ENCODE measurements around the gene DENND4A.

Gene DENND4A

GRCh38 chr15:65792138-65792987, at the start of gene DENND4A:
TSS of gene DENND4A (minus strand) at chr15:65792293. CDS start at chr15:65756450, 35,843 bp downstream.
- peak; percentile 98 to 99 for DNase-seq (ENCODE audit: low read depth in 2 of 2)

- no peak for DNase-seq (ENCODE audit: low read depth in 2 of 2)
Observed at GRCh38 chr15:65841121-65841930, 49.2 kb upstream of the DENND4A start.

- no peak for DNase-seq (ENCODE audit: low read depth in 2 of 2)
Observed at GRCh38 chr15:65839985-65840384, 47.9 kb upstream of the DENND4A start.

GRCh38 chr15:65839354-65839901, 47.3 kb upstream of the DENND4A start:
- no peak for DNase-seq (ENCODE audit: low read depth in 2 of 2)

- no peak for DNase-seq (ENCODE audit: low read depth in 2 of 2)
Observed at GRCh38 chr15:65837301-65838294, 45.5 kb upstream of the DENND4A start.

GRCh38 chr15:65836665-65837064, 44.6 kb upstream of the DENND4A start:
- DNase-seq (ENCODE audit: low read depth in 2 of 2), result no peak

GRCh38 chr15:65835447-65835846, 43.4 kb upstream of the DENND4A start:
- DNase-seq (ENCODE audit: low read depth in 2 of 2), result no peak

- no peak for DNase-seq (ENCODE audit: low read depth in 2 of 2)
Observed at GRCh38 chr15:65834603-65835282, 42.6 kb upstream of the DENND4A start.

- DNase-seq (ENCODE audit: low read depth in 2 of 2), result no peak
Observed at GRCh38 chr15:65833501-65834205, 41.6 kb upstream of the DENND4A start.

GRCh38 chr15:65832549-65833364, 40.7 kb upstream of the DENND4A start:
- peak; percentile 15 to 16 for DNase-seq (ENCODE audit: low read depth in 2 of 2)

GRCh38 chr15:65829130-65829764, 37.2 kb upstream of the DENND4A start:
- no peak for DNase-seq (ENCODE audit: low read depth in 2 of 2)

GRCh38 chr15:65828585-65828984, 36.5 kb upstream of the DENND4A start:
- no peak for DNase-seq (ENCODE audit: low read depth in 2 of 2)

GRCh38 chr15:65827065-65827464, 35.0 kb upstream of the DENND4A start:
- no peak for DNase-seq (ENCODE audit: low read depth in 2 of 2)

- DNase-seq (ENCODE audit: low read depth in 2 of 2), result no peak
Observed at GRCh38 chr15:65824941-65825544, 33.0 kb upstream of the DENND4A start.

- no peak for DNase-seq (ENCODE audit: low read depth in 2 of 2)
Observed at GRCh38 chr15:65824031-65824743, 32.1 kb upstream of the DENND4A start.

- DNase-seq (ENCODE audit: low read depth in 2 of 2), result no peak
Observed at GRCh38 chr15:65822316-65822715, 30.2 kb upstream of the DENND4A start.

- DNase-seq (ENCODE audit: low read depth in 2 of 2), result no peak
Observed at GRCh38 chr15:65821070-65821469, 29.0 kb upstream of the DENND4A start.

- DNase-seq (ENCODE audit: low read depth in 2 of 2), result no peak
Observed at GRCh38 chr15:65819563-65819960, 27.5 kb upstream of the DENND4A start.

Measured in activated CD8-positive, alpha-beta memory T cell treated with anti-CD3 and anti-CD28 coated beads for 4 hours (primary cell).